A673 (cell line): ENCODE results near the gene RGP1. TPM values are rescaled to one million over a fixed set of nuclear protein-coding genes. Genes with fewer than 3 reads are reported as not detected.

Source experiments
- BruUV-seq: library from RNA; stranded (reverse); fragments of 400-500 nt; replicated peaks from 2 replicates; lab custom pipeline; 2021; lab: Mats Ljungman, UMichigan
- CTCF ChIA-PET: fragments of 300-600 bp; sonication (Branson Sonifier 250); formaldehyde crosslinking; loops from one replicate; lab custom pipeline; 2022; ENCODE audit warnings: antibody characterized with exemption; lab: Charles Lee
- POLR2A ChIA-PET: fragments of 300-600 bp; sonication (Branson Sonifier 250); formaldehyde crosslinking; loops from one replicate; lab custom pipeline; 2022; ENCODE audit warnings: antibody characterized with exemption; ENCODE audit not compliant: low non-redundant PET; lab: Charles Lee
- DNase-seq: peaks from one replicate; pipeline ENCODE4 v3.0.0-alpha.2; 2015; ENCODE audit warnings: low spot score
- H3K27ac ChIP-seq: fragments of 200-600 bp; sonication (generic); 2 replicates; pipeline ENCODE4 v1.5.1; 2016; ENCODE audit warnings: mixed run types, low read depth, mild to moderate bottlenecking, mixed read lengths, antibody characterized with exemption, low read length; ENCODE audit not compliant: poor library complexity, severe bottlenecking
- H3K27me3 ChIP-seq: fragments of 200-600 bp; sonication (generic); replicated peaks from 2 replicates; pipeline ENCODE4 v1.6.1; 2017; ENCODE audit warnings: mixed run types, low read depth, mild to moderate bottlenecking, mixed read lengths, antibody characterized with exemption, low read length; ENCODE audit not compliant: insufficient read depth, poor library complexity
- H3K36me3 ChIP-seq: fragments of 200-600 bp; sonication (generic); 2 replicates; pipeline ENCODE4 v1.6.1; 2016; ENCODE audit warnings: mixed run types, mild to moderate bottlenecking, mixed read lengths, antibody characterized with exemption, low read length; ENCODE audit not compliant: insufficient read depth, poor library complexity, severe bottlenecking
- H3K4me1 ChIP-seq: fragments of 200-600 bp; sonication (generic); 2 replicates; pipeline ENCODE4 v1.6.1; 2017; ENCODE audit warnings: mixed run types, mild to moderate bottlenecking, mixed read lengths, antibody characterized with exemption, low read length; ENCODE audit not compliant: insufficient read depth, poor library complexity, severe bottlenecking
- H3K4me3 ChIP-seq: fragments of 200-600 bp; sonication (generic); 2 replicates; pipeline ENCODE4 v1.5.1; 2016; ENCODE audit warnings: low read depth, mixed run types, mild to moderate bottlenecking, mixed read lengths, low read length; ENCODE audit not compliant: poor library complexity, severe bottlenecking
- H3K9me3 ChIP-seq: fragments of 200-600 bp; sonication (generic); 2 replicates; pipeline ENCODE4 v1.6.1; 2016; ENCODE audit warnings: mixed run types, low read depth, mild to moderate bottlenecking, mixed read lengths, antibody characterized with exemption, low read length; ENCODE audit not compliant: poor library complexity, severe bottlenecking
- CTCF ChIP-seq: fragments of 300-800, 200-600 bp; sonication (generic); conservative IDR thresholded peaks from 2 replicates; pipeline ENCODE4 v1.5.1; 2017; ENCODE audit warnings: low read depth, mild to moderate bottlenecking, antibody characterized with exemption, low read length, moderate library complexity, mixed read lengths
- EZH2 ChIP-seq: fragments of 200-600 bp; sonication (generic); IDR thresholded peaks from 2 replicates; pipeline ENCODE4 v1.6.1; 2017; ENCODE audit warnings: borderline replicate concordance, low read depth, mild to moderate bottlenecking, mixed read lengths, antibody characterized with exemption, low read length; ENCODE audit not compliant: poor library complexity, severe bottlenecking
- intact Hi-C: fragments of 100-400 bp; cut with micrococcal nuclease; formaldehyde crosslinking; loops from one replicate; pipeline ENCODE4 v1.10.0; 2022; ENCODE audit not compliant: unreplicated experiment
- total RNA-seq: library from RNA; stranded (reverse); gene quantifications from 2 replicates; pipeline ENCODE4 v1.2.3, GENCODE V29; 2021

RGP1 gene
- total RNA-seq, 1 experiment from 2014 or later = 21.9 TPM

- Histone ChIP-seq H3K27me3 (no peaks in the 10 kb centered on the region), H3K4me1 (no peaks in the 10 kb centered on the region), H3K9me3 (no peaks in the 10 kb centered on the region), H3K36me3 (peaks cover 91% of the 10 kb centered on the region), H3K27ac (no peak overlapping the region), H3K4me3 (no peak overlapping the region)
- TF ChIP-seq EZH2 = no peak
- TF ChIP-seq CTCF = no peak
- DNase-seq = no peak
- ChIA-PET CTCF (no interaction called here), POLR2A (no interaction called here)
- no TSS peak for BruUV-seq
- intact Hi-C loops = no loop called here
These were observed 34.4 kb upstream of the RGP1 start for GRCh38 chr9:35714579-35715252.

- Histone ChIP-seq H3K4me1 (no peaks in the 10 kb centered on the region), H3K27me3 (no peaks in the 10 kb centered on the region), H3K9me3 (no peaks in the 10 kb centered on the region), H3K4me3 (no peak overlapping the region), H3K36me3 (peaks cover 93% of the 10 kb centered on the region), H3K27ac (no peak overlapping the region)
- no peak for DNase-seq
- CTCF ChIA-PET = no interaction called here
- POLR2A ChIA-PET = no interaction called here
- TF ChIP-seq EZH2 = no peak
- TF ChIP-seq CTCF = no peak
- no TSS peak for BruUV-seq
- intact Hi-C loops = no loop called here
These were observed 32.9 kb upstream of the RGP1 start for GRCh38 chr9:35716230-35716629.

GRCh38 chr9:35717132-35717870, 31.8 kb upstream of the RGP1 start:
- DNase-seq = no peak
- Histone ChIP-seq H3K36me3 (peaks cover 93% of the 10 kb centered on the region), H3K9me3 (no peaks in the 10 kb centered on the region), H3K27me3 (no peaks in the 10 kb centered on the region), H3K4me1 (no peaks in the 10 kb centered on the region), H3K4me3 (no peak overlapping the region), H3K27ac (no peak overlapping the region)
- no TSS peak for BruUV-seq
- ChIA-PET POLR2A (no interaction called here), CTCF (interaction anchor here (1.2 kb wide), 1 partner anchor 21 kb away, joined by 4 read pairs; no protein-coding TSS in a partner anchor)
- intact Hi-C loops = no loop called here
- no peak for TF ChIP-seq EZH2
- no peak for TF ChIP-seq CTCF
